Hypothalamus (tissue), 51 donors: ENCODE results near the gene DNAH11.
"Not testable (repeated sequence)": the region's sequence is repeated elsewhere in the genome, so short reads cannot be mapped to it uniquely, and the experiment has no call there.

Source experiments
- DNase-seq, 51 donors: peaks; one replicate each; lab custom pipeline; 2025; lab: John Stamatoyannopoulos, UW

DNAH11 gene

GRCh38 chr7:21542891-21543527 is at the start of gene DNAH11:
DNAH11 (plus strand) TSS chr7:21543039; CDS start chr7:21543246, 207 bp downstream.
- peak in 4 of 51 donors; percentile 1 to 8 (median 2) for DNase-seq

- no peak for DNase-seq
These were observed 47.1 kb upstream of the DNAH11 start for GRCh38 chr7:21495731-21496130.

GRCh38 chr7:21497072-21497471 is 45.8 kb upstream of the DNAH11 start:
- DNase-seq = no peak

- no peak for DNase-seq
These were observed 42.6 kb upstream of the DNAH11 start for GRCh38 chr7:21500117-21500832.

- DNase-seq = no peak
These were observed 38.8 kb upstream of the DNAH11 start for GRCh38 chr7:21504021-21504420.

- DNase-seq = peak in 22 of 51 donors; percentile 1 to 54 (median 14)
These were observed 35.1 kb upstream of the DNAH11 start for GRCh38 chr7:21507627-21508343.

- no peak for DNase-seq
These were observed 34.3 kb upstream of the DNAH11 start for GRCh38 chr7:21508538-21508937.

- DNase-seq = no peak
These were observed 28.8 kb upstream of the DNAH11 start for GRCh38 chr7:21514062-21514461.

- DNase-seq = no peak
These were observed 18.2 kb upstream of the DNAH11 start for GRCh38 chr7:21524680-21525079.

GRCh38 chr7:21526007-21526406 is 16.8 kb upstream of the DNAH11 start:
- no peak for DNase-seq

GRCh38 chr7:21526448-21526847 is 16.4 kb upstream of the DNAH11 start:
- no peak for DNase-seq

GRCh38 chr7:21532485-21532884 is 10.4 kb upstream of the DNAH11 start:
- not testable (repeated sequence) for DNase-seq

- not testable (repeated sequence) for DNase-seq
These were observed 9.2 kb upstream of the DNAH11 start for GRCh38 chr7:21533646-21534045.

- DNase-seq = not testable (repeated sequence)
These were observed 6.3 kb upstream of the DNAH11 start for GRCh38 chr7:21536445-21537118.

- DNase-seq = no peak
These were observed 3.8 kb upstream of the DNAH11 start for GRCh38 chr7:21538936-21539495.

GRCh38 chr7:21543528-21544302 is 876 bp downstream of the DNAH11 start:
- DNase-seq = no peak

GRCh38 chr7:21544303-21544656 is 1.4 kb downstream of the DNAH11 start:
- DNase-seq = no peak

GRCh38 chr7:21544715-21545114 is 1.9 kb downstream of the DNAH11 start:
- no peak for DNase-seq

- no peak for DNase-seq
These were observed 4.7 kb downstream of the DNAH11 start for GRCh38 chr7:21547501-21547900.

GRCh38 chr7:21548491-21548890 is 5.7 kb downstream of the DNAH11 start:
- no peak for DNase-seq
